K562 (cell line): ENCODE measurements around the gene PYGL. TPM values are rescaled to one million over a fixed set of nuclear protein-coding genes. Genes with fewer than 3 reads are reported as not detected.

Source experiments
- ATAC-seq: fragments of 200-7000 bp; cut with Tn5 transposase; 3 replicates; pipeline ENCODE4 v1.9.1; 2020; ENCODE audit warnings: moderate library complexity
- BruUV-seq: library from RNA; stranded (reverse); fragments of 400-500 nt; replicated peaks from 2 replicates; lab custom pipeline; 2021; lab: Mats Ljungman, UMichigan
- CTCF ChIA-PET: fragments of 300-600 bp; formaldehyde crosslinking; extraction: SDS; loops from one replicate; lab custom pipeline; 2021; ENCODE audit warnings: low intra/inter-chr PET ratio; lab: Yijun Ruan, JAX
- POLR2A ChIA-PET: fragments of 300-600, 350-650 bp; sonication (Branson Sonifier 250); formaldehyde crosslinking; extraction: SDS; loops from one replicate; lab custom pipeline; 2021; ENCODE audit warnings: antibody characterized with exemption, inconsistent platforms; lab: Yijun Ruan, JAX
- DNase-seq, 4 experiments: peaks; one replicate each; pipeline versions ENCODE4 v3.0.0 to v3.0.0-alpha.2; 2011 to 2018; ENCODE audit warnings: low spot score in 3 of 4, mixed read lengths in 3 of 4; ENCODE audit errors: extremely low read depth in 1 of 4
- FAIRE-seq: peaks from 2 replicates; lab custom pipeline; 2011; peaks lifted over from hg19 to GRCh38; lab: Jason Lieb, UNC
- H2AFZ ChIP-seq: 2 replicates; pipeline ENCODE4 v1.6.0; 2011; ENCODE audit warnings: low read depth, low read length, control low read depth, inconsistent platforms
- H3K27ac ChIP-seq: fragments of 200-600 bp; 3 replicates; pipeline ENCODE4 v1.8.0; 2011; ENCODE audit warnings: low read depth, mild to moderate bottlenecking, control low read depth, inconsistent platforms, low read length, moderate library complexity, mixed read lengths; ENCODE audit errors: extremely low read depth
- H3K27me3 ChIP-seq, 2 experiments: fragments of 300-600 bp in 1 of 2; 2 replicates in 1 of 2; 3 replicates in 1 of 2; pipeline versions ENCODE4 v1.6.0 to v1.8.0; 2011; ENCODE audit warnings: inconsistent platforms in 2 of 2, low read length in 2 of 2, mild to moderate bottlenecking in 1 of 2, mixed read lengths in 1 of 2, moderate library complexity in 1 of 2; ENCODE audit not compliant: control insufficient read depth in 2 of 2, insufficient read depth in 2 of 2
- H3K36me3 ChIP-seq: fragments of 300-600 bp; 3 replicates; pipeline ENCODE4 v1.8.0; 2011; ENCODE audit warnings: mild to moderate bottlenecking, low read length, inconsistent platforms; ENCODE audit not compliant: control insufficient read depth, insufficient read depth
- H3K4me1 ChIP-seq, 2 experiments: fragments of 200-600 bp in 1 of 2; replicated peaks in 1 of 2; 2 replicates in 1 of 2; 3 replicates in 1 of 2; pipeline versions ENCODE4 v1.5.1 to v1.8.0; 2011; ENCODE audit warnings: inconsistent platforms in 2 of 2, low read length in 2 of 2, mild to moderate bottlenecking in 1 of 2, mixed read lengths in 1 of 2, moderate library complexity in 1 of 2; ENCODE audit not compliant: control insufficient read depth in 2 of 2, insufficient read depth in 2 of 2
- H3K4me2 ChIP-seq: 2 replicates; pipeline ENCODE4 v1.6.1; 2011; ENCODE audit warnings: low read length, control low read depth, inconsistent platforms, mixed read lengths; ENCODE audit not compliant: insufficient read depth
- H3K4me3 ChIP-seq: fragments of 200-600 bp; sonication (generic), shearing (Covaris generic); 2 replicates; pipeline ENCODE4 v1.5.1; 2016; ENCODE audit warnings: control low read depth, inconsistent platforms
- H3K79me2 ChIP-seq: fragments of 200-600 bp; 3 replicates; pipeline ENCODE4 v1.8.0; 2011; ENCODE audit warnings: low read length, inconsistent platforms; ENCODE audit not compliant: control insufficient read depth, insufficient read depth
- H3K9ac ChIP-seq, 2 experiments: 2 replicates each; pipeline versions ENCODE4 v1.6.0 to v1.6.1; 2011; ENCODE audit warnings: low read depth in 2 of 2, low read length in 2 of 2, control low read depth in 1 of 2, inconsistent platforms in 1 of 2, mild to moderate bottlenecking in 1 of 2, mixed read lengths in 1 of 2; ENCODE audit not compliant: insufficient read depth in 1 of 2
- H3K9me1 ChIP-seq: one replicate; pipeline ENCODE4 v1.6.0; 2011; ENCODE audit warnings: inconsistent platforms, mild to moderate bottlenecking, low read length, moderate library complexity; ENCODE audit not compliant: control insufficient read depth, insufficient read depth
- H3K9me3 ChIP-seq: replicated peaks from 2 replicates; pipeline ENCODE4 v1.5.1; 2011; ENCODE audit warnings: low read depth, low read length, inconsistent platforms; ENCODE audit not compliant: control insufficient read depth, insufficient read depth
- H4K20me1 ChIP-seq: replicated peaks from 2 replicates; pipeline ENCODE4 v1.6.1; 2011; ENCODE audit warnings: low read length, inconsistent platforms, mixed read lengths; ENCODE audit not compliant: control insufficient read depth, insufficient read depth
- BRD4 ChIP-seq: fragments of 200-600 bp; sonication (generic); IDR thresholded peaks from 2 replicates; pipeline ENCODE4 v1.6.1; 2017; ENCODE audit warnings: inconsistent platforms
- BRD9 ChIP-seq: fragments of 450-650 bp; IDR thresholded peaks from 2 replicates; pipeline ENCODE4 v1.6.1; 2018; ENCODE audit warnings: low read depth; ENCODE audit not compliant: partially characterized antibody
- CBX5 ChIP-seq: IDR thresholded peaks from 2 replicates; pipeline ENCODE4 v1.6.1; 2014; ENCODE audit warnings: low read depth, borderline replicate concordance
- KDM5B ChIP-seq: fragments of 200-600 bp; sonication (generic); IDR thresholded peaks from 2 replicates; pipeline ENCODE4 v1.6.1; 2012; ENCODE audit warnings: low read depth, mild to moderate bottlenecking, moderate library complexity, low read length, control low read depth, inconsistent platforms; ENCODE audit not compliant: insufficient replicate concordance
- MCM7 ChIP-seq, 2 experiments: fragments of 450-650 bp; IDR thresholded peaks; 2 replicates each; pipeline ENCODE4 v1.6.1; 2016 to 2018
- NFYB ChIP-seq: IDR thresholded peaks from 2 replicates; pipeline ENCODE4 v1.6.1; 2011; ENCODE audit warnings: mild to moderate bottlenecking, moderate library complexity; ENCODE audit not compliant: insufficient read length; ENCODE audit errors: extremely low read depth
- PHB2 ChIP-seq: fragments of 450-650 bp; IDR thresholded peaks from 2 replicates; pipeline ENCODE4 v1.6.1; 2017; ENCODE audit warnings: low read depth
- POLR2AphosphoS2 ChIP-seq: IDR thresholded peaks from 2 replicates; pipeline ENCODE4 v1.6.1; 2012; ENCODE audit warnings: low read length, improper control_type of control experiment
- RFX1 ChIP-seq: fragments of 450-650 bp; IDR thresholded peaks from 2 replicates; pipeline ENCODE4 v1.6.1; 2016; ENCODE audit warnings: mild to moderate bottlenecking, moderate library complexity
- RNF219 ChIP-seq: fragments of 250-450 bp; sonication (Bioruptor Pico); IDR thresholded peaks from 2 replicates; pipeline ENCODE4 v1.5.0; 2022; ENCODE audit warnings: mild to moderate bottlenecking
- ZBED1 ChIP-seq: IDR thresholded peaks from 2 replicates; pipeline ENCODE4 v1.6.1; 2014
- WGBS: fragments of 100-300 bp; shearing (Covaris generic); methylation state at CpG from one replicate; pipeline ENCODE4 v1.1.6; 2016; ENCODE audit warnings: low coverage, mixed read lengths; ENCODE audit not compliant: insufficient coverage; ENCODE audit errors: missing lambda C conversion rate; 5-methylcytosine and 5-hydroxymethylcytosine counted together
- in situ Hi-C: fragments of 300-500 bp; cut with MboI; formaldehyde crosslinking; loops from 4 replicates; pipeline ENCODE4 v1.15.0; 2018; ENCODE audit warnings: inconsistent platforms, mixed read lengths
- intact Hi-C: fragments of 100-400 bp; cut with micrococcal nuclease; formaldehyde crosslinking; loops from 2 replicates; pipeline ENCODE4 v1.14.2; 2022
- polyA plus RNA-seq, 8 experiments: library from polyadenylated mRNA; depleted of rRNA in 4 of 8; stranded (reverse) in 5 of 8; unstranded in 3 of 8; fragments of >200 nt; fragmentation: Nextera tagmentation in 2 of 8; fragmentation: Illumina TruSeq in 1 of 8; extraction: Ambion mirVana in 2 of 8; extraction: Trizol in 1 of 8; gene quantifications; 2 replicates each; pipeline versions ENCODE4 v1.2.1 to v1.2.3, GENCODE V29; 2011 to 2014; ENCODE audit warnings: inconsistent platforms in 1 of 8, missing spikeins in 1 of 8
- total RNA-seq, 7 experiments: library from RNA; depleted of rRNA in 6 of 7; stranded (reverse); fragments of >200 nt in 6 of 7; fragmentation: Illumina TruSeq in 2 of 7; extraction: Trizol in 2 of 7; gene quantifications; 2 replicates each; pipeline versions ENCODE4 v1.2.1 to v1.2.3, GENCODE V29; 2011 to 2021; ENCODE audit warnings: low replicate concordance in 1 of 7

The PYGL gene
- total and polyA plus RNA-seq, 9 of the 15 experiments (the other 6 are each of a cell fraction or from before 2014, with no cell fraction given), result 3.5 to 17.9 (median 13.1) TPM

DNA sequence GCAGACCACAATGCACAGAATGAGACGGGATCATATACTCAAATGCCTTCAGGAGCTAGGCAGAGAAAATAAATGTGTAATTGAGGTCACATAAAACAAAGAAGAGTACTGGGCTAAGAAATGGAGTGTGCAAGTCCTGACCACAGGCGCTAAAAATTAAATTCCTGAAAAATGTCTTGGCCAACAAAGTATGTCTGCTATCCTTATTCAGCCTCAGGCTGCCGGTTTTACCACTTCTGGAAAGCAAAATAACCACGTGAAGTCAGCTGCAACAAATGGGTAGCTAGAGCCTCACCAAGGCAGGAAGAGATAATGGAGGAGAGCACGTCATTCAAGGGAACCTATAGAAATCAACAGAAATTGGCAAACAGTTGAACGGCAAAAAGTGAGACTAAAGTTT, 3.1 kb downstream of the PYGL start:
- Histone ChIP-seq H4K20me1 (no peaks in the 10 kb centered on the region), H3K36me3 (peaks cover 9% of the 10 kb centered on the region; the same call in 2 of the 3 replicates), H3K4me2 (no peak overlapping the region), H2AFZ (no peak overlapping the region), H3K27me3 (no peaks in the 10 kb centered on the region), H3K4me3 (no peak overlapping the region), H3K9me1 (no peaks in the 10 kb centered on the region), H3K79me2 (peaks cover 16% of the 10 kb centered on the region; the same call in 2 of the 3 replicates), H3K9ac (no peak overlapping the region), H3K4me1 (peaks cover 0 to 18% of the 10 kb centered on the region in 2 experiments; a peak in 3 of 5 replicates), H3K9me3 (no peaks in the 10 kb centered on the region), H3K27ac (no peak overlapping the region)
- DNase-seq (no peak), ATAC-seq (no peak), FAIRE-seq (no peak)
- in situ Hi-C loops, result no loop called here
- intact Hi-C loops, result no loop called here
- no peak for TF ChIP-seq BRD4
- no peak for TF ChIP-seq KDM5B
- no peak for TF ChIP-seq CBX5
- no peak for TF ChIP-seq RNF219 (CRISPR knock-in tag)
- no peak for TF ChIP-seq POLR2AphosphoS2
- no peak for TF ChIP-seq PHB2
- no peak for TF ChIP-seq BRD9
- TF ChIP-seq ZBED1, result no peak
- no peak for TF ChIP-seq MCM7 (IDR thresholded peaks at IDR 0.05)
- no peak for TF ChIP-seq RFX1
- no peak for TF ChIP-seq NFYB
- CTCF ChIA-PET, result no interaction called here
- POLR2A ChIA-PET, result interaction anchor here (0.8 to 1.2 kb wide), 3 partner anchors 8 to 21 kb away, joined by 3 to 4 read pairs (median 3); no protein-coding TSS in a partner anchor
- no TSS peak for BruUV-seq
- whole genome bisulfite sequencing, result 75% methylated on average over 6 of the region's 6 CpGs
